MCF 10A (cell line): Measurements from ENCODE around the gene PRPF40B. TPM values are rescaled to one million over a fixed set of nuclear protein-coding genes. Genes with fewer than 3 reads are reported as not detected.

Source experiments
- BruUV-seq: library from RNA; stranded (reverse); fragments of 400-500 nt; replicated peaks from 2 replicates; lab custom pipeline; 2021; lab: Mats Ljungman, UMichigan
- CTCF ChIA-PET: fragments of 300-600 bp; sonication (Branson Sonifier 250); formaldehyde crosslinking; extraction: SDS; loops from one replicate; lab custom pipeline; 2021; ENCODE audit warnings: antibody characterized with exemption, inconsistent platforms; lab: Yijun Ruan, JAX
- POLR2A ChIA-PET: fragments of 300-600, 350-650 bp; sonication (Branson Sonifier 250); formaldehyde crosslinking; extraction: SDS; loops from one replicate; lab custom pipeline; 2020; ENCODE audit warnings: antibody characterized with exemption, inconsistent platforms; lab: Yijun Ruan, JAX
- DNase-seq: peaks from one replicate; pipeline ENCODE4 v3.0.0-alpha.2; 2018; ENCODE audit not compliant: unreplicated experiment
- H3K27ac Mint-ChIP-seq: one replicate; pipeline ENCODE4 v1.8.0; 2022; ENCODE audit warnings: mild to moderate bottlenecking, low read depth, mixed read lengths; ENCODE audit not compliant: unreplicated experiment
- H3K27me3 Mint-ChIP-seq: one replicate; pipeline ENCODE4 v1.8.0; 2022; ENCODE audit warnings: mixed read lengths; ENCODE audit not compliant: insufficient read depth, unreplicated experiment
- H3K36me3 Mint-ChIP-seq: one replicate; pipeline ENCODE4 v1.8.0; 2022; ENCODE audit warnings: mild to moderate bottlenecking, moderate library complexity, mixed read lengths; ENCODE audit not compliant: insufficient read depth, unreplicated experiment
- H3K4me1 Mint-ChIP-seq: one replicate; pipeline ENCODE4 v1.8.0; 2022; ENCODE audit warnings: mixed read lengths; ENCODE audit not compliant: insufficient read depth, unreplicated experiment
- H3K4me3 Mint-ChIP-seq: one replicate; pipeline ENCODE4 v1.8.0; 2022; ENCODE audit warnings: mild to moderate bottlenecking, moderate library complexity, mixed read lengths; ENCODE audit not compliant: unreplicated experiment
- H3K9me3 Mint-ChIP-seq: one replicate; pipeline ENCODE4 v1.8.0; 2022; ENCODE audit warnings: mixed read lengths; ENCODE audit not compliant: unreplicated experiment
- intact Hi-C: fragments of 100-400 bp; cut with micrococcal nuclease; formaldehyde crosslinking; loops from 2 replicates; pipeline ENCODE4 v1.14.1; 2022
- total RNA-seq: library from RNA; stranded (reverse); gene quantifications from 2 replicates; pipeline ENCODE4 v1.2.3, GENCODE V29; 2022
- TF ChIP-seq, protein P1 (sequence below): fragments of 200-600 bp; IDR thresholded peaks from one replicate; pipeline ENCODE4 v1.8.0; 2022; ENCODE audit warnings: antibody characterized with exemption, mild to moderate bottlenecking; ENCODE audit not compliant: unreplicated experiment

Gene PRPF40B
- total RNA-seq, 1 experiment from 2014 or later, result 48.5 TPM

DNA sequence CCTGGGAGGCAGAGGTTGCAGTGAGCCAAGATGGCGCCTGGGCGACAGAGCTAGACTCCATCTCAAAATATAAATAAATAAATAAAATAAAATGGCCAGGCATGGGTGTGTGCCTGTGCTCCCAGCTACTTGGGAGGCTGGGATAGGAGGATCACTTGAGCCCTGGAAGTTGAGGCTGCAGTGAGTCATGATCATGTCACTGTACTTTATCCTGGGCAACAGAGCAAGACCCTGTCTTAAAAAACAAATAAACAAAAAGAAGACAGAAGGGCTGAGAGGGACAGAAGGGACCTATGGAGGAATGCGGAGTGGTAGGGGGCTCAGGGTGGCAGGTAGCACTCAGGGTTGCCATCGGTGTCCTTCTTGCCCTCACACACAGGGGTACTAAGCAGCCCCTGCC, 40.8 kb downstream of the PRPF40B start:
- no peak for DNase-seq
- intact Hi-C loops, result no loop called here
- H3K4me3 Mint-ChIP-seq, result no peak overlapping the region
- H3K27me3 Mint-ChIP-seq, result no peaks in the 10 kb centered on the region
- BruUV-seq, result no TSS peak
- POLR2A ChIA-PET, result interaction anchor here (0.7 kb wide), 1 partner anchor 21 kb away, joined by 3 read pairs; no protein-coding TSS in a partner anchor
- peaks cover 4% of the 10 kb centered on the region for H3K36me3 Mint-ChIP-seq
- peaks cover 10% of the 10 kb centered on the region for H3K4me1 Mint-ChIP-seq
- TF ChIP-seq, protein P1, sequence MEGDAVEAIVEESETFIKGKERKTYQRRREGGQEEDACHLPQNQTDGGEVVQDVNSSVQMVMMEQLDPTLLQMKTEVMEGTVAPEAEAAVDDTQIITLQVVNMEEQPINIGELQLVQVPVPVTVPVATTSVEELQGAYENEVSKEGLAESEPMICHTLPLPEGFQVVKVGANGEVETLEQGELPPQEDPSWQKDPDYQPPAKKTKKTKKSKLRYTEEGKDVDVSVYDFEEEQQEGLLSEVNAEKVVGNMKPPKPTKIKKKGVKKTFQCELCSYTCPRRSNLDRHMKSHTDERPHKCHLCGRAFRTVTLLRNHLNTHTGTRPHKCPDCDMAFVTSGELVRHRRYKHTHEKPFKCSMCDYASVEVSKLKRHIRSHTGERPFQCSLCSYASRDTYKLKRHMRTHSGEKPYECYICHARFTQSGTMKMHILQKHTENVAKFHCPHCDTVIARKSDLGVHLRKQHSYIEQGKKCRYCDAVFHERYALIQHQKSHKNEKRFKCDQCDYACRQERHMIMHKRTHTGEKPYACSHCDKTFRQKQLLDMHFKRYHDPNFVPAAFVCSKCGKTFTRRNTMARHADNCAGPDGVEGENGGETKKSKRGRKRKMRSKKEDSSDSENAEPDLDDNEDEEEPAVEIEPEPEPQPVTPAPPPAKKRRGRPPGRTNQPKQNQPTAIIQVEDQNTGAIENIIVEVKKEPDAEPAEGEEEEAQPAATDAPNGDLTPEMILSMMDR, result no peak
- no peaks in the 10 kb centered on the region for H3K9me3 Mint-ChIP-seq
- H3K27ac Mint-ChIP-seq, result no peak overlapping the region
- CTCF ChIA-PET, result no interaction called here

DNA sequence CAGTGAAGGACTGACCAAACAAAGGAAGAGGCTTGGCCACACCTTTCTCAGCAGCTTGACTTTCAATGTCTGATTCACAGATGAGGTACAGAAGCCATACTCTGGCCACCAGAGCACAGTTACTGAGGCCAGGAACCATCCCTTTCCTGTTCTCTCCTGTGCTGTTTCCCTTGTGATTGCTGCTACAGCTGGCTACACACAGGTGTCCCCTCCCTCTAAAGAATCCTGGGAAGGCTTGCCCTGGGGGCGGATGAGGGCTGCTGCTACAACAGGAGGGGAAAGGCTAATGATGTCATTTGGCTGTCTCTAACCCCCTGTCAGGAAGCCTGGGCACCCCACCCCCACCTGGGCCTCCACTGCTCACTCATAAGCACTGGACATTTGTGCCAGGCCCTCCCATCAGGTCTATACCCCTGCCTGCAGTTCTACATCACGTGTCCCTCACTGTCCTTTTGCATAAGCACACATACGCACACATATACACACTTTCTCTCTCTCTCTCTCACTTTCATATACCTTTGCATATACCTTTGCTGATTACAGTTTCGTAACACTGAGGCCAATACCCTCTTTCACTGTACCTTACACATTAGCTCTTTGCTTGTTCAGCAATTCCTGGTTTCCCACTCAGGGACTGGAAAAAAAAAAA, 41.4 kb downstream of the PRPF40B start:
- intact Hi-C loops, result no loop called here
- H3K4me1 Mint-ChIP-seq, result peaks cover 10% of the 10 kb centered on the region
- H3K4me3 Mint-ChIP-seq, result no peak overlapping the region
- CTCF ChIA-PET, result no interaction called here
- TF ChIP-seq, protein P1, result no peak
- POLR2A ChIA-PET, result no interaction called here
- no peak overlapping the region for H3K27ac Mint-ChIP-seq
- no peaks in the 10 kb centered on the region for H3K27me3 Mint-ChIP-seq
- H3K9me3 Mint-ChIP-seq, result no peaks in the 10 kb centered on the region
- no TSS peak for BruUV-seq
- H3K36me3 Mint-ChIP-seq, result peaks cover 4% of the 10 kb centered on the region
- no peak for DNase-seq

DNA sequence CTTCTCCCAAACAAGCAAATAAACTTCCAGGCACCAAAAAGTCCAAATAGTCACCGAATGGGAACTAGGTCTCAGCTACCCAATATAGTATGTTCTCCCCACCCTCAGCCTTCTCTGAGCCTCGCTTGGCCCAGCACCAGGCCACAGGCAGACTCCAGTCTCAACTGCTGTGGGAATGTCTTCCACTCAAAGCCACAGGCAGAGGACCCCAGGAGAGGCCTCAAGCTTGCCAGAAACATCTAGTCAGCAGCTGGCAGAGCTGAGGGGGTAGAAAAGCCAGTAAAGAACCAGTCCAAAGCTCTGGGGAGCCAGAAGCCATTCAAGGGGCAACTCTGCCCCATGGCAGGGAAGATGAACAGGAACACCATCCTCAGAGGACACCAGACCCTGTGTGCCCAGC, 42.0 kb downstream of the PRPF40B start:
- ChIA-PET POLR2A (no interaction called here), CTCF (interaction anchor here (0.7 kb wide), 1 partner anchor 17 kb away, joined by 3 read pairs; no protein-coding TSS in a partner anchor)
- H3K4me1 Mint-ChIP-seq, result peaks cover 10% of the 10 kb centered on the region
- H3K4me3 Mint-ChIP-seq, result no peak overlapping the region
- TF ChIP-seq, protein P1, result no peak
- H3K36me3 Mint-ChIP-seq, result peaks cover 4% of the 10 kb centered on the region
- H3K27ac Mint-ChIP-seq, result no peak overlapping the region
- intact Hi-C loops, result no loop called here
- no peaks in the 10 kb centered on the region for H3K27me3 Mint-ChIP-seq
- no peaks in the 10 kb centered on the region for H3K9me3 Mint-ChIP-seq
- no TSS peak for BruUV-seq
- DNase-seq, result no peak

DNA sequence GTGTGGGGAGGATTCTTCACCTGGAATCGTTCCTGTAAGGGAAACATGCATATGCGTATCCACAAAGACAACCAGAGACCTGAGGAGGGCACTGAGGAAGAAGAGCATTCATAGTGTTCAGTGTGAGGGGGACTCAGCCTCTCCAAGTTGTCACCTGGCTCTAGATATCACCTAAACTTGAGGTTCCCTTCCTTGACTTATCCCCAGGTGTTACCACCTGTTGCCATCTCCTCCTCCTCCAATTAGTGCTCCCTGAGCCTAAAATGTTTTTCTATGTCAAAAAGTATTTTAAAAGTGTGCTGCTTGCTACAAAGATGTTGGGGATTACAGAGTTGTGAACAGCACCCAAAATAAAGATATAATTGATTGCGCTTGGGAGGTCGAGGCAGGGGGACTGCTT, 42.8 kb downstream of the PRPF40B start:
- POLR2A ChIA-PET, result no interaction called here
- H3K9me3 Mint-ChIP-seq, result no peaks in the 10 kb centered on the region
- H3K4me1 Mint-ChIP-seq, result peaks cover 10% of the 10 kb centered on the region
- CTCF ChIA-PET, result no interaction called here
- intact Hi-C loops, result no loop called here
- TF ChIP-seq, protein P1, result no peak
- H3K27ac Mint-ChIP-seq, result no peak overlapping the region
- no peak overlapping the region for H3K4me3 Mint-ChIP-seq
- peaks cover 4% of the 10 kb centered on the region for H3K36me3 Mint-ChIP-seq
- no peaks in the 10 kb centered on the region for H3K27me3 Mint-ChIP-seq
- no TSS peak for BruUV-seq
- DNase-seq, result no peak
